NCI-H510A (cell line): ENCODE measurements around the gene PELI3.

Experiments
- DNase-seq: peaks from one replicate; lab custom pipeline; 2025; lab: John Stamatoyannopoulos, UW

PELI3 gene

GRCh38 chr11:66475349-66476172 is 8.9 kb downstream of the PELI3 start:
- no peak for DNase-seq

GRCh38 chr11:66476173-66476840 is 9.6 kb downstream of the PELI3 start:
- no peak for DNase-seq

GRCh38 chr11:66476841-66477251 is 10.1 kb downstream of the PELI3 start:
- DNase-seq: no peak

- no peak for DNase-seq
Measured at GRCh38 chr11:66477263-66478201, 10.8 kb downstream of the PELI3 start.

GRCh38 chr11:66478729-66479393 is 12.2 kb downstream of the PELI3 start:
- no peak for DNase-seq

- DNase-seq: peak; percentile 74
Measured at GRCh38 chr11:66479394-66480116, 12.8 kb downstream of the PELI3 start.

GRCh38 chr11:66480117-66480938 is 13.6 kb downstream of the PELI3 start, which contains the start of gene DPP3:
TSS of gene DPP3 (plus strand) at chr11:66480434. CDS start at chr11:66482201, 1,767 bp downstream.
- peak; percentile 97 for DNase-seq

- no peak for DNase-seq
Measured at GRCh38 chr11:66484806-66485380, 18.2 kb downstream of the PELI3 start.

- no peak for DNase-seq
Measured at GRCh38 chr11:66488957-66489356, 22.3 kb downstream of the PELI3 start.

GRCh38 chr11:66489636-66490035 is 22.9 kb downstream of the PELI3 start:
- peak; percentile 88 for DNase-seq

- DNase-seq: no peak
Measured at GRCh38 chr11:66491315-66491935, 24.7 kb downstream of the PELI3 start.

GRCh38 chr11:66492161-66492865 is 25.6 kb downstream of the PELI3 start:
- no peak for DNase-seq

- no peak for DNase-seq
Measured at GRCh38 chr11:66493130-66493529, 26.4 kb downstream of the PELI3 start.

- DNase-seq: no peak
Measured at GRCh38 chr11:66494458-66494857, 27.8 kb downstream of the PELI3 start.

- DNase-seq: no peak
Measured at GRCh38 chr11:66494935-66495334, 28.2 kb downstream of the PELI3 start.

GRCh38 chr11:66495401-66495854 is 28.7 kb downstream of the PELI3 start:
- no peak for DNase-seq

- no peak for DNase-seq
Measured at GRCh38 chr11:66497206-66497605, 30.5 kb downstream of the PELI3 start.

GRCh38 chr11:66498506-66498905 is 31.8 kb downstream of the PELI3 start:
- no peak for DNase-seq
